GF-D8 (cell line): Measurements from ENCODE around the gene SCRN2.
A peak's percentile ranks its signal among the peaks of the same experiment; 100 is the strongest.

Experiments
- DNase-seq: peaks from one replicate; lab custom pipeline; 2025; lab: John Stamatoyannopoulos, UW

Gene SCRN2

GRCh38 chr17:47840742-47841487, at the start of gene SCRN2:
Gene SCRN2, minus strand, starts transcription at chr17:47841273. Its CDS starts 430 bp downstream, at chr17:47840843.
- DNase-seq: peak; percentile 57

- peak; percentile 28 for DNase-seq
These were observed 48.9 kb upstream of the SCRN2 start for GRCh38 chr17:47889734-47890529.

GRCh38 chr17:47888293-47888692, 47.2 kb upstream of the SCRN2 start:
- DNase-seq: no peak

- DNase-seq: no peak
These were observed 44.0 kb upstream of the SCRN2 start for GRCh38 chr17:47884905-47885730.

GRCh38 chr17:47884427-47884740, 43.3 kb upstream of the SCRN2 start:
- no peak for DNase-seq

GRCh38 chr17:47883589-47884426, 42.7 kb upstream of the SCRN2 start:
- no peak for DNase-seq

GRCh38 chr17:47882695-47883588, 41.9 kb upstream of the SCRN2 start:
- no peak for DNase-seq

GRCh38 chr17:47882247-47882646, 41.2 kb upstream of the SCRN2 start:
- DNase-seq: no peak

- no peak for DNase-seq
These were observed 38.8 kb upstream of the SCRN2 start for GRCh38 chr17:47879776-47880454.

GRCh38 chr17:47879028-47879585, 38.0 kb upstream of the SCRN2 start:
- no peak for DNase-seq

- no peak for DNase-seq
These were observed 37.3 kb upstream of the SCRN2 start for GRCh38 chr17:47878203-47879027.

GRCh38 chr17:47877368-47878034, 36.4 kb upstream of the SCRN2 start:
- DNase-seq: no peak

- DNase-seq: no peak
These were observed 34.2 kb upstream of the SCRN2 start for GRCh38 chr17:47875011-47875985.

GRCh38 chr17:47873200-47874090, 32.4 kb upstream of the SCRN2 start:
- DNase-seq: no peak

GRCh38 chr17:47872651-47873161, 31.6 kb upstream of the SCRN2 start:
- DNase-seq: no peak
